ENCODE data around the gene GTSF1L.

Gene GTSF1L

DNA sequence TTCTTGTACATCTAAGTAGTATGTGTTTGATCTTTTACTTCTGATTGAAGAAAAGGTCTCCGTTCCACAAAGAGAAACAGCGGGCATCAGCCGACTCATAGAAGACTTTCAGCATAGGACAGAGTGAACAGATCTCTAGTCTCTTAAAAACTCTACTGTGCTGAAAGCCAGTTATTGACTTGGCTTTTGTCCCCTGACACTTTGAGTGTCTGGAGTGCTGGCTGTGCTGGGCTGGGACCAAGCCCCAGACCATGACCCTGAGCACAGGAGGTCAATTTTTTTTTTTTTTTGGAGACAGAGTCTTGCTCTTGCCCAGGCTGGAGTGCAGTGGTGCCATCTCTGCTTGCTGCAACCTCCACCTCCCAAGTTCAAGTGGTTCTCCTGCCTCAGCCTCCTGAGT, 32.0 kb downstream of the GTSF1L start:
- no peak for DNase-seq (ENCODE audit: low read depth, low spot score)
- WGBS (ENCODE audit: insufficient coverage, insufficient read length): no CpG with 5 or more reads among the region's 3 CpGs
- Histone ChIP-seq H3K27ac (ENCODE audit: low read length) (no peak overlapping the region), H3K4me1 (ENCODE audit: control insufficient read depth, insufficient read depth, low read length) (no peaks in the 10 kb centered on the region), H3K27me3 (ENCODE audit: control insufficient read depth, insufficient read depth, low read length) (no peaks in the 10 kb centered on the region; the same call in 1 of the 2 replicates), H3K4me3 (ENCODE audit: low read length) (no peak overlapping the region), H3K9me3 (ENCODE audit: control insufficient read depth, insufficient read depth, low read length) (no peaks in the 10 kb centered on the region), H3K36me3 (ENCODE audit: control insufficient read depth, insufficient read depth, low read length) (peaks cover 13% of the 10 kb centered on the region)

DNA sequence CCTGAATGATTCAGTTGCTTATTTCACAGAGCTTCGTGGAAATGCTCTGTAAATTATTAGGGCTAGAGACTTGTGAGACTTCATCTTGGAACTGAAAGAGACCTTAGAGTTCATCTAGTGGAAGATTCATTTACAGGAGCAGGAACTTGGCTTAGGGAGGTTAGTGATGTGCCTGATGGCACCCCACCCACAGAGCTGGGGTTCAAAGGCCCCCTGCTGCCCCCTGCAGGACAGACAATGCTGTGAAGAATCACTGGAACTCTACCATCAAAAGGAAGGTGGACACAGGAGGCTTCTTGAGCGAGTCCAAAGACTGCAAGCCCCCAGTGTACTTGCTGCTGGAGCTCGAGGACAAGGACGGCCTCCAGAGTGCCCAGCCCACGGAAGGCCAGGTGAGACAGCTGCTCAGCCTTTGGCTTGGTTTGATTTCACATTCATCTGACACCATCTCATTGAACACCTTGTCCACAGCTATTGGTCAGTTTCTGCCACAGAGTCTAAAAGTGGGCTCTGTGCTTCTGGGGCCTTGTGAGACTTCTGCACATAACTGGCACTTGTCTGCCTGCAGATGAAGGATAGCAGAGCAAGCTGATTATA, 34.8 kb downstream of the GTSF1L start:
- H3K27ac ChIP-seq (ENCODE audit: low read length): no peak overlapping the region
- H3K36me3 ChIP-seq (ENCODE audit: control insufficient read depth, insufficient read depth, low read length): peaks cover 15% of the 10 kb centered on the region; the same call in 1 of the 2 replicates
- no CpG with 5 or more reads among the region's 5 CpGs for WGBS (ENCODE audit: insufficient coverage, insufficient read length)
- H3K4me1 ChIP-seq (ENCODE audit: control insufficient read depth, insufficient read depth, low read length): no peaks in the 10 kb centered on the region
- no peaks in the 10 kb centered on the region; the same call in 1 of the 2 replicates for H3K27me3 ChIP-seq (ENCODE audit: control insufficient read depth, insufficient read depth, low read length)
- H3K4me3 ChIP-seq (ENCODE audit: low read length): no peak overlapping the region
- no peaks in the 10 kb centered on the region for H3K9me3 ChIP-seq (ENCODE audit: control insufficient read depth, insufficient read depth, low read length)
- no peak for DNase-seq (ENCODE audit: low read depth, low spot score)

GRCh38 chr20:43690943-43691598, 35.7 kb downstream of the GTSF1L start:
- Histone ChIP-seq H3K9me3 (ENCODE audit: control insufficient read depth, insufficient read depth, low read length) (no peaks in the 10 kb centered on the region), H3K4me3 (ENCODE audit: low read length) (no peak overlapping the region), H3K27ac (ENCODE audit: low read length) (no peak overlapping the region), H3K36me3 (ENCODE audit: control insufficient read depth, insufficient read depth, low read length) (peaks cover 20% of the 10 kb centered on the region), H3K27me3 (ENCODE audit: control insufficient read depth, insufficient read depth, low read length) (no peaks in the 10 kb centered on the region; the same call in 1 of the 2 replicates), H3K4me1 (ENCODE audit: control insufficient read depth, insufficient read depth, low read length) (no peaks in the 10 kb centered on the region)
- WGBS (ENCODE audit: insufficient coverage, insufficient read length): no CpG with 5 or more reads among the region's 9 CpGs
- DNase-seq (ENCODE audit: low read depth, low spot score): no peak

DNA sequence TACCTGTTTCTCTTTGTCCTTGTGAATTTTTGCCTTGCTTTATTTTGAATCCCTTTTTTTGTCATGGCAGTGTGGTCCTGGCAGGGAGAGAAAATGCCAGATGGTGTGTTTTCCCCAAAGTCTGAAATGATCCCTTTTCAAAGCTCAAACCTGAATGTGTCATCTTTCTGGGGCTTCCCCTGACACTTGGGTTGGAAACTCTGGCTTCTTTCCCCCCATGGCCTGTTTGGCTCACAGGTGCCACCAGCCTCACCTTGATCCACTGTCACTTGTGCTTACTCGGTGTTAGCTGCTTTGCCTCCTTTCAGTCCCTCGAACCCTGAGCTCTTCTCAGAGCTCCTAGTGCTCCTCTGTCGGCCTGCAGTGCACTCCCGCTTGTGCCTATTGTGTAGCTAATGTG, 37.6 kb downstream of the GTSF1L start:
- no peak for DNase-seq (ENCODE audit: low read depth, low spot score)
- no CpG with 5 or more reads among the region's 4 CpGs for WGBS (ENCODE audit: insufficient coverage, insufficient read length)
- Histone ChIP-seq H3K27me3 (ENCODE audit: control insufficient read depth, insufficient read depth, low read length) (no peaks in the 10 kb centered on the region; the same call in 1 of the 2 replicates), H3K9me3 (ENCODE audit: control insufficient read depth, insufficient read depth, low read length) (no peaks in the 10 kb centered on the region), H3K4me3 (ENCODE audit: low read length) (no peak overlapping the region), H3K4me1 (ENCODE audit: control insufficient read depth, insufficient read depth, low read length) (no peaks in the 10 kb centered on the region), H3K27ac (ENCODE audit: low read length) (no peak overlapping the region), H3K36me3 (ENCODE audit: control insufficient read depth, insufficient read depth, low read length) (peaks cover 20% of the 10 kb centered on the region)

DNA sequence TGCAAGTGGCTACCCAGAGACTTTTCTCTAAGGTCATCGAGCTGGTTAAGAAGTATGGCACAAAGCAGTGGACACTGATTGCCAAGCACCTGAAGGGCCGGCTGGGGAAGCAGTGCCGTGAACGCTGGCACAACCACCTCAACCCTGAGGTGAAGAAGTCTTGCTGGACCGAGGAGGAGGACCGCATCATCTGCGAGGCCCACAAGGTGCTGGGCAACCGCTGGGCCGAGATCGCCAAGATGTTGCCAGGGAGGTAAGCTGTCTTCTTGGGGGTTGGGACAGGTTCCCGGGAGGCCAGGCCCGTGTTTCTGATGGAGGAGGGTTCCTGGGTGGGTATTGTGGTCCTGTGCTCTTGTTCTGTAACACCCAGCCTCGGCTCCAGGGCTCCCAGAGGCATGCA, 40.0 kb downstream of the GTSF1L start:
- Histone ChIP-seq H3K9me3 (ENCODE audit: control insufficient read depth, insufficient read depth, low read length) (no peaks in the 10 kb centered on the region), H3K27ac (ENCODE audit: low read length) (no peak overlapping the region), H3K27me3 (ENCODE audit: control insufficient read depth, insufficient read depth, low read length) (no peaks in the 10 kb centered on the region; the same call in 1 of the 2 replicates), H3K4me1 (ENCODE audit: control insufficient read depth, insufficient read depth, low read length) (no peaks in the 10 kb centered on the region), H3K36me3 (ENCODE audit: control insufficient read depth, insufficient read depth, low read length) (peaks cover 26% of the 10 kb centered on the region), H3K4me3 (ENCODE audit: low read length) (no peak overlapping the region)
- DNase-seq (ENCODE audit: low read depth, low spot score): no peak
- no CpG with 5 or more reads among the region's 13 CpGs for WGBS (ENCODE audit: insufficient coverage, insufficient read length)

GRCh38 chr20:43682446-43682845, 44.4 kb downstream of the GTSF1L start:
- Histone ChIP-seq H3K4me1 (ENCODE audit: control insufficient read depth, insufficient read depth, low read length) (no peaks in the 10 kb centered on the region), H3K4me3 (ENCODE audit: low read length) (no peak overlapping the region), H3K9me3 (ENCODE audit: control insufficient read depth, insufficient read depth, low read length) (no peaks in the 10 kb centered on the region), H3K36me3 (ENCODE audit: control insufficient read depth, insufficient read depth, low read length) (peaks cover 24% of the 10 kb centered on the region), H3K27me3 (ENCODE audit: control insufficient read depth, insufficient read depth, low read length) (no peaks in the 10 kb centered on the region), H3K27ac (ENCODE audit: low read length) (no peak overlapping the region)
- WGBS (ENCODE audit: insufficient coverage, insufficient read length): no CpG with 5 or more reads among the region's 9 CpGs
- DNase-seq (ENCODE audit: low read depth, low spot score): no peak

GRCh38 chr20:43681991-43682410, 44.8 kb downstream of the GTSF1L start:
- no peak overlapping the region for H3K4me3 ChIP-seq (ENCODE audit: low read length)
- no peaks in the 10 kb centered on the region for H3K9me3 ChIP-seq (ENCODE audit: control insufficient read depth, insufficient read depth, low read length)
- no CpG with 5 or more reads among the region's 2 CpGs for WGBS (ENCODE audit: insufficient coverage, insufficient read length)
- H3K27me3 ChIP-seq (ENCODE audit: control insufficient read depth, insufficient read depth, low read length): no peaks in the 10 kb centered on the region
- H3K36me3 ChIP-seq (ENCODE audit: control insufficient read depth, insufficient read depth, low read length): peaks cover 22% of the 10 kb centered on the region
- DNase-seq (ENCODE audit: low read depth, low spot score): no peak
- H3K4me1 ChIP-seq (ENCODE audit: control insufficient read depth, insufficient read depth, low read length): no peaks in the 10 kb centered on the region
- no peak overlapping the region for H3K27ac ChIP-seq (ENCODE audit: low read length)

DNA sequence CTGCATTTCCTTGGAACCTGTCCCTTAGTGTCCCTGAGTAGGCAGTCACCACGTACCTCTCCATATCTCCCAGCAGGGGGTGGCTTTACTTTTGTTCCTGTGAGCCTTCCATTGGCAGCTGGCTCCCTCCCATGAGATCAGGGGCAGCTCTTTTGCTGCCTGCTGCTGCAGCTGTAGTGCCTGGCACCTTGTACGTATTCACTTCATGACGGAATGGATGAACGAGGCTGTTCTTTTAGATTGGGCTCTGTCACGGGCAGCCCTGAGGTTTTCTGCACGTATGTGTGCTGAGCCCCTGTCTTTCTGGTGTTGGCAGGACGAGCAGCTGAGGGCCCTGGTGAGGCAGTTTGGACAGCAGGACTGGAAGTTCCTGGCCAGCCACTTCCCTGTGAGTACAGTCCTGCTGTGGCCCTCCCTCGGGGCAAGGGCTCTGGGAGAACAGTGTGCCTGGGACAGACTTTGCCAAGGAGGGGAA, 45.3 kb downstream of the GTSF1L start:
- Histone ChIP-seq H3K36me3 (ENCODE audit: control insufficient read depth, insufficient read depth, low read length) (peaks cover 19% of the 10 kb centered on the region), H3K27ac (ENCODE audit: low read length) (no peak overlapping the region)
- no peak for DNase-seq (ENCODE audit: low read depth, low spot score)

DNA sequence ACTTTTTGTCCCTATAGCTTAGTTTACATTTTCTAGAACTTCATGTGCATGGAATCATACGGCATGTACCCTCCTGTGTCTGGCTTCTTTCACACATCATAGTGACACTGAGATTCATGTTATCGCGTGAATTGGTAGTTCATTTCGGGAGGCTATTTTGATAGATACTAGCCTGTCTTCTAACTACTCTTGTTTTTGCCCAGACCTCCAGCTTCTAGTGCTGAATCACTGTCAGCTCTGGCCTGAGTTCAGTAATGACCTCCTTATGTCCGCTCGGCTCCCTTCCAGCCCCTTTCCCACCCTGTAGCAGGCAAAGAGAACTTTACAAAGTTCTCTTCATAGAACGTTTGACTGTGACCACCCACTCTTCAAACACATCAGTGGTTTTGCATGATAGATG, 45.8 kb downstream of the GTSF1L start:
- Histone ChIP-seq H3K36me3 (ENCODE audit: control insufficient read depth, insufficient read depth, low read length) (peaks cover 19% of the 10 kb centered on the region), H3K4me3 (ENCODE audit: low read length) (no peak overlapping the region), H3K4me1 (ENCODE audit: control insufficient read depth, insufficient read depth, low read length) (no peaks in the 10 kb centered on the region)

More for the DNA sequence above, 45.3 kb downstream of the GTSF1L start:
- Histone ChIP-seq H3K9me3 (ENCODE audit: control insufficient read depth, insufficient read depth, low read length) (no peaks in the 10 kb centered on the region), H3K4me3 (ENCODE audit: low read length) (no peak overlapping the region), H3K4me1 (ENCODE audit: control insufficient read depth, insufficient read depth, low read length) (no peaks in the 10 kb centered on the region), H3K27me3 (ENCODE audit: control insufficient read depth, insufficient read depth, low read length) (no peaks in the 10 kb centered on the region)
- WGBS (ENCODE audit: insufficient coverage, insufficient read length): no CpG with 5 or more reads among the region's 8 CpGs

DNA sequence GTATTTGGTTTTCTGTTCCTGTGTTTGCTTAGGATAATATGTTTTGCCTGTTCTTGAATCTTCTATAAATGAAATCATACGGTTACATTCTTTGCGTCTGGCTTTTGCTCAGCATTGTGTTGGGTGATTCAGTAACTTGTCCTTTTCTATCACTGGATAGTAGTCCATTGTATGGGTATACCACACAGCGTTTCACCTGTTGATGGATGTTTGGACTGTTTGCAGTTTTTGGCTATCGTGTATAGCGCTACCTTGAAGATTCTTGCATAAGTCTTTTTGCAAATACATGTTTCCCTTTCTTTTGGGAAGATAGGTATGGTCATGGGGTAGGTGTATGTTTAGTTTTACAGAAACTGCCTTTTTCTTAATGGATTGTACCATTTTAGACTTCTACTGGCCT, 50.4 kb downstream of the GTSF1L start:
- DNase-seq (ENCODE audit: low read depth, low spot score): no peak
- Histone ChIP-seq H3K27me3 (ENCODE audit: control insufficient read depth, insufficient read depth, low read length) (no peaks in the 10 kb centered on the region), H3K27ac (ENCODE audit: low read length) (no peak overlapping the region), H3K9me3 (ENCODE audit: control insufficient read depth, insufficient read depth, low read length) (no peaks in the 10 kb centered on the region), H3K4me3 (ENCODE audit: low read length) (no peak overlapping the region), H3K4me1 (ENCODE audit: control insufficient read depth, insufficient read depth, low read length) (no peaks in the 10 kb centered on the region), H3K36me3 (ENCODE audit: control insufficient read depth, insufficient read depth, low read length) (peaks cover 13% of the 10 kb centered on the region)
- whole genome bisulfite sequencing (ENCODE audit: insufficient coverage, insufficient read length): no CpG with 5 or more reads among the region's 5 CpGs

More for the DNA sequence above, 45.8 kb downstream of the GTSF1L start:
- DNase-seq (ENCODE audit: low read depth, low spot score): no peak
- H3K27ac ChIP-seq (ENCODE audit: low read length): no peak overlapping the region
- H3K27me3 ChIP-seq (ENCODE audit: control insufficient read depth, insufficient read depth, low read length): no peaks in the 10 kb centered on the region
- no peaks in the 10 kb centered on the region for H3K9me3 ChIP-seq (ENCODE audit: control insufficient read depth, insufficient read depth, low read length)
- WGBS (ENCODE audit: insufficient coverage, insufficient read length): no CpG with 5 or more reads among the region's 7 CpGs
